ENCODE results near the gene EDDM13. TPM values are rescaled to one million over a fixed set of nuclear protein-coding genes. Genes with fewer than 3 reads are reported as not detected.

EDDM13 gene
- total and polyA plus RNA-seq, 11 donors = 0.42 TPM; not detected in 10

GRCh38 chr19:56297010-56297409 lies 24.5 kb downstream of the EDDM13 start:
- no peak overlapping the region for H3K4me3 ChIP-seq
- ATAC-seq = no peak
- no peak for DNase-seq
- peaks cover 0 to 5% (median 0%) of the 10 kb centered on the region in 12 donors for H3K4me1 ChIP-seq
- no peaks in the 10 kb centered on the region for H3K9me3 ChIP-seq
- H3K27ac ChIP-seq = no peak overlapping the region
- no peaks in the 10 kb centered on the region for H3K27me3 ChIP-seq
- TF ChIP-seq CTCF (IDR thresholded peaks at IDR 0.05) = no peak
- no peak for TF ChIP-seq POLR2A (IDR thresholded peaks at IDR 0.05)
- 88 to 90% (median 90%) methylated on average over 3 of the region's 3 CpGs for WGBS, 4 donors
- H3K36me3 ChIP-seq = peaks cover 0 to 38% (median 14%) of the 10 kb centered on the region in 9 donors
- intact Hi-C loops (cut with DNase I) = no loop called here

- no peaks in the 10 kb centered on the region for H3K27me3 ChIP-seq
- no peaks in the 10 kb centered on the region for H3K9me3 ChIP-seq
- peaks cover 0 to 28% (median 10%) of the 10 kb centered on the region in 9 donors for H3K36me3 ChIP-seq
- ATAC-seq (peak in 3 of 4 donors; percentile 63 to 74 (median 65)), DNase-seq (no peak)
- 43 to 52% (median 51%) methylated on average over 3 of the region's 3 CpGs for WGBS, 4 donors
- H3K4me1 ChIP-seq = peaks cover 0 to 5% (median 0%) of the 10 kb centered on the region in 12 donors
- no peak overlapping the region for H3K4me3 ChIP-seq
- TF ChIP-seq POLR2A (IDR thresholded peaks at IDR 0.05) (no peak), CTCF (IDR thresholded peaks at IDR 0.05) (no peak)
- no peak overlapping the region for H3K27ac ChIP-seq
- intact Hi-C loops (cut with DNase I) = no loop called here
These were observed 27.1 kb downstream of the EDDM13 start for GRCh38 chr19:56299688-56300087.

- peaks cover 0 to 22% (median 14%) of the 10 kb centered on the region in 9 donors for H3K36me3 ChIP-seq
- intact Hi-C loops (cut with DNase I) = no loop called here
- 64 to 96% (median 79%) methylated on average over 5 of the region's 5 CpGs for WGBS, 4 donors
- H3K27me3 ChIP-seq = no peaks in the 10 kb centered on the region
- no peak for TF ChIP-seq CTCF (IDR thresholded peaks at IDR 0.05)
- TF ChIP-seq POLR2A (IDR thresholded peaks at IDR 0.05) = no peak
- peaks cover 0 to 5% (median 0%) of the 10 kb centered on the region in 12 donors for H3K4me1 ChIP-seq
- H3K27ac ChIP-seq = peak overlapping the region in 1 of 12 donors; percentile 39
- H3K9me3 ChIP-seq = no peaks in the 10 kb centered on the region
- DNase-seq = no peak
- no peak for ATAC-seq
- H3K4me3 ChIP-seq = no peak overlapping the region
These were observed 28.6 kb downstream of the EDDM13 start for GRCh38 chr19:56301155-56301554.

GRCh38 chr19:56301886-56302620 lies 29.5 kb downstream of the EDDM13 start:
- H3K27me3 ChIP-seq = no peaks in the 10 kb centered on the region
- TF ChIP-seq POLR2A (IDR thresholded peaks at IDR 0.05) (no peak), CTCF (IDR thresholded peaks at IDR 0.05) (no peak)
- H3K4me3 ChIP-seq = no peak overlapping the region
- no peak for DNase-seq
- ATAC-seq = peak in 3 of 4 donors; percentile 41 to 69 (median 54)
- H3K27ac ChIP-seq = peak overlapping the region in 2 of 12 donors; percentile 39
- H3K36me3 ChIP-seq = peaks cover 0 to 22% (median 8%) of the 10 kb centered on the region in 9 donors
- peaks cover 0 to 5% (median 0%) of the 10 kb centered on the region in 12 donors for H3K4me1 ChIP-seq
- intact Hi-C loops (cut with DNase I) = no loop called here
- 60 to 64% (median 62%) methylated on average over 9 of the region's 9 CpGs for WGBS, 4 donors
- H3K9me3 ChIP-seq = no peaks in the 10 kb centered on the region
